ENCODE measurements around the gene SYAP1.

SYAP1 gene

GRCh38 chrX:16727637-16728036 lies 8.2 kb downstream of the SYAP1 start:
- Histone ChIP-seq H3K27me3 (ENCODE audit: insufficient read depth, low read length) (no peaks in the 10 kb centered on the region), H3K9me3 (ENCODE audit: insufficient read depth, low read depth, low read length) (no peaks in the 10 kb centered on the region; the same call in 1 of the 2 replicates), H3K4me1 (ENCODE audit: insufficient read depth, low read length) (no peaks in the 10 kb centered on the region), H3K4me3 (ENCODE audit: low read length) (no peak overlapping the region), H3K36me3 (ENCODE audit: insufficient read depth, low read depth, low read length) (0 out of 2 replicates have a peak, but pooled peaks cover 2% of the 10 kb centered on the region), H3K9ac (ENCODE audit: low read depth, low read length) (no peak overlapping the region), H3K27ac (ENCODE audit: low read length) (no peak overlapping the region)

- peaks cover 7% of the 10 kb centered on the region; the same call in 1 of the 2 replicates for H3K36me3 ChIP-seq (ENCODE audit: insufficient read depth, low read depth, low read length)
- no peaks in the 10 kb centered on the region; the same call in 1 of the 2 replicates for H3K9me3 ChIP-seq (ENCODE audit: insufficient read depth, low read depth, low read length)
- H3K4me3 ChIP-seq (ENCODE audit: low read length): no peak overlapping the region
- no peaks in the 10 kb centered on the region for H3K27me3 ChIP-seq (ENCODE audit: insufficient read depth, low read length)
- no peak overlapping the region for H3K27ac ChIP-seq (ENCODE audit: low read length)
- no peak overlapping the region for H3K9ac ChIP-seq (ENCODE audit: low read depth, low read length)
- H3K4me1 ChIP-seq (ENCODE audit: insufficient read depth, low read length): no peaks in the 10 kb centered on the region
Observed at GRCh38 chrX:16730450-16730849, 11.0 kb downstream of the SYAP1 start.

- Histone ChIP-seq H3K27me3 (ENCODE audit: insufficient read depth, low read length) (no peaks in the 10 kb centered on the region), H3K27ac (ENCODE audit: low read length) (no peak overlapping the region), H3K36me3 (ENCODE audit: insufficient read depth, low read depth, low read length) (peaks cover 30% of the 10 kb centered on the region)
Observed at GRCh38 chrX:16733013-16733412, 13.6 kb downstream of the SYAP1 start.

DNA sequence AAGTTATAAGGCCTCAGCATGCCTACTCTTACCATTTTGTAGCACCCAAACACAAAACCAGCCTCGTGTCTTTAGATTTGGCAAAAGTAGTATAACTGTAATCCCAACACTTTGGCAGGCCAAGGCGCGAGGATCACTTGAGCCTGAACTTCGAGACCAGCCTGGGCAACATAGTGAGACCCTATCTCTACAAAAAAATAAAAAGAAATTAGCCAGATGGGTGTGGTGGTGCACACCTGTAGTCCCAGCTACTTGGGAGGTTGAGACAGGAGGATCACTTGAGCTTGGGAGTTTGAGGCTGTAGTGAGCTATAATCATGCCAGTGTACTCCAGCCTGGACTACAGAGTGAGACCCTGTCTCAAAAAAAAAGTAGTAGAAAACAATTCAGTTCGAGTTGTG lies 17.6 kb downstream of the SYAP1 start:
- Histone ChIP-seq H3K4me3 (ENCODE audit: low read length) (no peak overlapping the region), H3K9ac (ENCODE audit: low read depth, low read length) (no peak overlapping the region), H3K27me3 (ENCODE audit: insufficient read depth, low read length) (no peaks in the 10 kb centered on the region), H3K9me3 (ENCODE audit: insufficient read depth, low read depth, low read length) (no peaks in the 10 kb centered on the region), H3K27ac (ENCODE audit: low read length) (no peak overlapping the region), H3K4me1 (ENCODE audit: insufficient read depth, low read length) (no peaks in the 10 kb centered on the region), H3K36me3 (ENCODE audit: insufficient read depth, low read depth, low read length) (peaks cover 58% of the 10 kb centered on the region)

More at GRCh38 chrX:16733013-16733412, 13.6 kb downstream of the SYAP1 start:
- H3K9ac ChIP-seq (ENCODE audit: low read depth, low read length): no peak overlapping the region
- no peaks in the 10 kb centered on the region for H3K9me3 ChIP-seq (ENCODE audit: insufficient read depth, low read depth, low read length)
- no peak overlapping the region for H3K4me3 ChIP-seq (ENCODE audit: low read length)
- no peaks in the 10 kb centered on the region for H3K4me1 ChIP-seq (ENCODE audit: insufficient read depth, low read length)

GRCh38 chrX:16739574-16739973 lies 20.2 kb downstream of the SYAP1 start:
- no peak overlapping the region for H3K4me3 ChIP-seq (ENCODE audit: low read length)
- no peaks in the 10 kb centered on the region for H3K4me1 ChIP-seq (ENCODE audit: insufficient read depth, low read length)
- H3K9me3 ChIP-seq (ENCODE audit: insufficient read depth, low read depth, low read length): no peaks in the 10 kb centered on the region
- H3K27ac ChIP-seq (ENCODE audit: low read length): no peak overlapping the region
- peaks cover 76% of the 10 kb centered on the region for H3K36me3 ChIP-seq (ENCODE audit: insufficient read depth, low read depth, low read length)
- H3K9ac ChIP-seq (ENCODE audit: low read depth, low read length): no peak overlapping the region; the same call in 1 of the 2 replicates
- H3K27me3 ChIP-seq (ENCODE audit: insufficient read depth, low read length): no peaks in the 10 kb centered on the region

DNA sequence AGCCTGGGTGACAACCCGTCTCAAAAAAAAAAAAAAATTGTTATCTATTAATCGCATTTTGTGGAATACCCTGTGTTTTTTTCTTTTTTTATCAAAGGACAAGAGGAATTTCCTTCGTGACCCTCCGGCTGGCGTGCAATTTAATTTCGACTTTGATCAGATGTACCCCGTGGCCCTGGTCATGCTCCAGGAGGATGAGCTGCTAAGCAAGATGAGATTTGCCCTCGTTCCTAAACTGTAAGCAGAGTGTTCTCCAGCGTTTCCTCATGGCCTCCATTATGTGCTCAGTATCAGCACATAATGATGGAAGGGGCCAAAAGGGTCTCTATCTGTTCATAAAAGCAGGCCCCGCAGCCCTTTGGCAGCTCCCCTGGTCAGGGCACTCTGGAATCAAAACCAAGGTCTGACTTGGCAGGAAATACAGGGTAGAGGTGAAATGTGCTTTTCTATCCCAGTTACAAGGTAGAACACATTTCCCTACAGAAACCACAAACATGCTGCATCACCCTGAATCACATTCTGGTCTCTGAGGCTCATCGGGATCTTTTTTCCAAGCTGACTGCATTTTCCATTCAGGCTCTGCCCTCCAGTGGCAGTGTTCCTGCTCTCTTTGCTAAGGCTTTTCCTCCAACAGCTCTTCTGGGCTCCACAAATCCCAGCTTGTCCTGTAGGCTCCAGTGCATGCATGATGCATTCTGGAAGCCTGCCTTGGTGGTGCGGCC lies 24.4 kb downstream of the SYAP1 start:
- H3K9ac ChIP-seq (ENCODE audit: low read depth, low read length): no peak overlapping the region
- H3K9me3 ChIP-seq (ENCODE audit: insufficient read depth, low read depth, low read length): no peaks in the 10 kb centered on the region
- H3K27me3 ChIP-seq (ENCODE audit: insufficient read depth, low read length): no peaks in the 10 kb centered on the region
- H3K4me3 ChIP-seq (ENCODE audit: low read length): no peak overlapping the region
- no peak overlapping the region for H3K27ac ChIP-seq (ENCODE audit: low read length)
- H3K36me3 ChIP-seq (ENCODE audit: insufficient read depth, low read depth, low read length): peaks cover 62% of the 10 kb centered on the region
- no peaks in the 10 kb centered on the region for H3K4me1 ChIP-seq (ENCODE audit: insufficient read depth, low read length)

DNA sequence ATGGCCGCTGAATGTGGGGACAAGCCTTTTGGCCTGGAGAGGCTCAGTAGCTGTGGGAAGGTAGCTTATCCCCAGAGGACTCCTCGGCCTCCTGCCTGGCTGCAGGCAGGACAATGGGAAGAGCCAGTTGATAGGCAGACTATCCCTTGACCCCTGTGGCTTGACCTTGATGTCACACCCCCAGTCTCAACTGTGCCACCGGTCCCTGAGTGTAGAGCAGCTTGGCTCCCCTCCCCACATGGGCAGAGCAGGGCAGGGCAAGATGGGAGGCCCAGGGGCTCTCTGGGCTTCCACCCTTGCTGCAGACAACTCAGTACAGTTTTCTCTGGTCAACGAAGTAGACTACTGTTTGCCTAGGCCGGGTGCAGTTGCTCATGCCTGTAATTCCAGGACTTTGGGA lies 25.7 kb downstream of the SYAP1 start:
- H3K4me1 ChIP-seq (ENCODE audit: insufficient read depth, low read length): no peaks in the 10 kb centered on the region
- H3K27me3 ChIP-seq (ENCODE audit: insufficient read depth, low read length): no peaks in the 10 kb centered on the region
- H3K9me3 ChIP-seq (ENCODE audit: insufficient read depth, low read depth, low read length): no peaks in the 10 kb centered on the region
- no peak overlapping the region for H3K9ac ChIP-seq (ENCODE audit: low read depth, low read length)
- H3K36me3 ChIP-seq (ENCODE audit: insufficient read depth, low read depth, low read length): peaks cover 64% of the 10 kb centered on the region
- no peak overlapping the region for H3K27ac ChIP-seq (ENCODE audit: low read length)
- no peak overlapping the region for H3K4me3 ChIP-seq (ENCODE audit: low read length)

GRCh38 chrX:16745659-16746058 lies 26.2 kb downstream of the SYAP1 start:
- no peaks in the 10 kb centered on the region for H3K4me1 ChIP-seq (ENCODE audit: insufficient read depth, low read length)
- no peak overlapping the region for H3K4me3 ChIP-seq (ENCODE audit: low read length)
- no peaks in the 10 kb centered on the region for H3K27me3 ChIP-seq (ENCODE audit: insufficient read depth, low read length)
- no peaks in the 10 kb centered on the region for H3K9me3 ChIP-seq (ENCODE audit: insufficient read depth, low read depth, low read length)
- no peak overlapping the region for H3K9ac ChIP-seq (ENCODE audit: low read depth, low read length)
- peaks cover 66% of the 10 kb centered on the region for H3K36me3 ChIP-seq (ENCODE audit: insufficient read depth, low read depth, low read length)
- no peak overlapping the region for H3K27ac ChIP-seq (ENCODE audit: low read length)

GRCh38 chrX:16748425-16748824 lies 29.0 kb downstream of the SYAP1 start:
- H3K9me3 ChIP-seq (ENCODE audit: insufficient read depth, low read depth, low read length): no peaks in the 10 kb centered on the region
- peaks cover 49% of the 10 kb centered on the region for H3K36me3 ChIP-seq (ENCODE audit: insufficient read depth, low read depth, low read length)
- no peak overlapping the region for H3K27ac ChIP-seq (ENCODE audit: low read length)
- no peak overlapping the region for H3K9ac ChIP-seq (ENCODE audit: low read depth, low read length)
- H3K27me3 ChIP-seq (ENCODE audit: insufficient read depth, low read length): no peaks in the 10 kb centered on the region
- H3K4me3 ChIP-seq (ENCODE audit: low read length): no peak overlapping the region
- H3K4me1 ChIP-seq (ENCODE audit: insufficient read depth, low read length): no peaks in the 10 kb centered on the region

- Histone ChIP-seq H3K36me3 (ENCODE audit: insufficient read depth, low read depth, low read length) (peaks cover 44% of the 10 kb centered on the region), H3K4me3 (ENCODE audit: low read length) (no peak overlapping the region), H3K9ac (ENCODE audit: low read depth, low read length) (no peak overlapping the region), H3K4me1 (ENCODE audit: insufficient read depth, low read length) (no peaks in the 10 kb centered on the region), H3K9me3 (ENCODE audit: insufficient read depth, low read depth, low read length) (no peaks in the 10 kb centered on the region), H3K27ac (ENCODE audit: low read length) (no peak overlapping the region), H3K27me3 (ENCODE audit: insufficient read depth, low read length) (no peaks in the 10 kb centered on the region)
Observed at GRCh38 chrX:16750136-16750535, 30.7 kb downstream of the SYAP1 start.

DNA sequence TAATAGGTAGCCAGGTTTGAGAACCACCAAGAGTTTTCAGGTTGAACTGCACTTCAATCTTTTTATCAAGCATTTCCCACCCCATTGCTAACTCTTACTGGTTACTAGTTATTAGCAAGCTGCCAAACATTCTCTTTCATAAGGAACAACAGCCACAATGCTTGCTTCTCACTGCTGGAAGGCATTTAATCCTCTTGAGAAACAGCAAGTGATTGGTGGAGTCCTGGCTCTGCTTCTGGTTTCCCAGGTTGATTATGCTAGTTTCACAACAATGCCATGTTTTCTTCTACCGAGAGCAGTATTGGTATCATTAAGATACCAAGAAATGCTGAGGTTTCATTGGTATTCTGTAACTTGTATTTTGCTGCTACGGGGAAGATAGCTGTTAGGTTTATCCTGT lies 34.6 kb downstream of the SYAP1 start:
- H3K36me3 ChIP-seq (ENCODE audit: insufficient read depth, low read depth, low read length): peaks cover 56% of the 10 kb centered on the region
- no peaks in the 10 kb centered on the region for H3K4me1 ChIP-seq (ENCODE audit: insufficient read depth, low read length)
- no peak overlapping the region for H3K9ac ChIP-seq (ENCODE audit: low read depth, low read length)
- no peak overlapping the region for H3K27ac ChIP-seq (ENCODE audit: low read length)
- no peaks in the 10 kb centered on the region for H3K27me3 ChIP-seq (ENCODE audit: insufficient read depth, low read length)
- H3K4me3 ChIP-seq (ENCODE audit: low read length): no peak overlapping the region
- H3K9me3 ChIP-seq (ENCODE audit: insufficient read depth, low read depth, low read length): no peaks in the 10 kb centered on the region

GRCh38 chrX:16756724-16757123 lies 37.3 kb downstream of the SYAP1 start:
- H3K36me3 ChIP-seq (ENCODE audit: insufficient read depth, low read depth, low read length): peaks cover 64% of the 10 kb centered on the region

More at GRCh38 chrX:16756724-16757123, 37.3 kb downstream of the SYAP1 start:
- Histone ChIP-seq H3K27me3 (ENCODE audit: insufficient read depth, low read length) (no peaks in the 10 kb centered on the region), H3K27ac (ENCODE audit: low read length) (no peak overlapping the region), H3K9ac (ENCODE audit: low read depth, low read length) (no peak overlapping the region), H3K9me3 (ENCODE audit: insufficient read depth, low read depth, low read length) (no peaks in the 10 kb centered on the region), H3K4me3 (ENCODE audit: low read length) (no peak overlapping the region), H3K4me1 (ENCODE audit: insufficient read depth, low read length) (no peaks in the 10 kb centered on the region)

Data from iPS-20b (cell line).